NCI-H345 treated with DMSO at 0.1 percent for 48 hours (cell line): ENCODE measurements around the gene YARS2.
A peak's percentile ranks its signal among the peaks of the same experiment; 100 is the strongest.

Experiments
- DNase-seq: peaks from one replicate; lab custom pipeline; 2025; ENCODE audit not compliant: unreplicated experiment; lab: John Stamatoyannopoulos, UW

The YARS2 gene

GRCh38 chr12:32755654-32756475, at the start of gene YARS2:
YARS2 (minus strand) TSS chr12:32755897; CDS start chr12:32755874, 23 bp downstream.
- peak; percentile 95 for DNase-seq

- DNase-seq = no peak
Observed at GRCh38 chr12:32804301-32804700, 48.6 kb upstream of the YARS2 start.

- no peak for DNase-seq
Observed at GRCh38 chr12:32801269-32801980, 45.7 kb upstream of the YARS2 start.

GRCh38 chr12:32794281-32794680, 38.6 kb upstream of the YARS2 start:
- no peak for DNase-seq

- no peak for DNase-seq
Observed at GRCh38 chr12:32789916-32790315, 34.2 kb upstream of the YARS2 start.

GRCh38 chr12:32789446-32789845, 33.7 kb upstream of the YARS2 start:
- no peak for DNase-seq

- no peak for DNase-seq
Observed at GRCh38 chr12:32788405-32788804, 32.7 kb upstream of the YARS2 start.

- no peak for DNase-seq
Observed at GRCh38 chr12:32785557-32785956, 29.9 kb upstream of the YARS2 start.

GRCh38 chr12:32783029-32783428, 27.3 kb upstream of the YARS2 start:
- DNase-seq = no peak

GRCh38 chr12:32780071-32780470, 24.4 kb upstream of the YARS2 start:
- DNase-seq = no peak

- DNase-seq = no peak
Observed at GRCh38 chr12:32777691-32778175, 22.0 kb upstream of the YARS2 start.

- DNase-seq = no peak
Observed at GRCh38 chr12:32777159-32777558, 21.5 kb upstream of the YARS2 start.

GRCh38 chr12:32776258-32776657, 20.6 kb upstream of the YARS2 start:
- DNase-seq = no peak

GRCh38 chr12:32773691-32774090, 18.0 kb upstream of the YARS2 start:
- no peak for DNase-seq

- DNase-seq = no peak
Observed at GRCh38 chr12:32770141-32770540, 14.4 kb upstream of the YARS2 start.

- no peak for DNase-seq
Observed at GRCh38 chr12:32768518-32768917, 12.8 kb upstream of the YARS2 start.

- DNase-seq = no peak
Observed at GRCh38 chr12:32765906-32766305, 10.2 kb upstream of the YARS2 start.

- no peak for DNase-seq
Observed at GRCh38 chr12:32761716-32762115, 6.0 kb upstream of the YARS2 start.

- no peak for DNase-seq
Observed at GRCh38 chr12:32757157-32757556, 1.5 kb upstream of the YARS2 start.

- no peak for DNase-seq
Observed at GRCh38 chr12:32756476-32757066, 874 bp upstream of the YARS2 start.

GRCh38 chr12:32755051-32755653, 545 bp downstream of the YARS2 start:
- peak; percentile 56 for DNase-seq
